GM23338 (cell line): Measurements from ENCODE around the gene ELOB. TPM values are rescaled to one million over a fixed set of nuclear protein-coding genes. Genes with fewer than 3 reads are reported as not detected.

Experiments used
- ATAC-seq: fragments of 200-7000 bp; cut with Tn5 transposase; 3 replicates; pipeline ENCODE4 v1.9.1; 2020
- DNase-seq: peaks from one replicate; pipeline ENCODE4 v3.0.0-alpha.2; 2015; ENCODE audit warnings: low spot score
- H2AFZ ChIP-seq: fragments of 200-600 bp; sonication (generic); 2 replicates; pipeline ENCODE4 v1.8.0; 2016; ENCODE audit warnings: antibody characterized with exemption, mild to moderate bottlenecking, moderate library complexity
- H3F3A ChIP-seq: fragments of 200-600 bp; sonication (generic); replicated peaks from 2 replicates; pipeline ENCODE4 v1.8.0; 2017; ENCODE audit warnings: antibody characterized with exemption, mixed run types, low read depth
- H3K27ac ChIP-seq: fragments of 200-600 bp; sonication (generic); 2 replicates; pipeline ENCODE4 v1.6.1; 2016; ENCODE audit warnings: low read depth
- H3K27me3 ChIP-seq: fragments of 200-600 bp; sonication (generic); 2 replicates; pipeline ENCODE4 v1.8.0; 2016; ENCODE audit warnings: mild to moderate bottlenecking, mixed run types, moderate library complexity; ENCODE audit not compliant: insufficient read depth
- H3K36me3 ChIP-seq: fragments of 200-600 bp; sonication (generic); 2 replicates; pipeline ENCODE4 v1.8.0; 2016; ENCODE audit warnings: mild to moderate bottlenecking; ENCODE audit not compliant: insufficient read depth
- H3K4me1 ChIP-seq: fragments of 200-600 bp; sonication (generic); 2 replicates; pipeline ENCODE4 v1.8.0; 2016; ENCODE audit warnings: mild to moderate bottlenecking, moderate library complexity; ENCODE audit not compliant: insufficient read depth
- H3K4me2 ChIP-seq: fragments of 200-600 bp; sonication (generic); 2 replicates; pipeline ENCODE4 v1.7.1; 2017; ENCODE audit warnings: mixed run types
- H3K4me3 ChIP-seq: fragments of 200-600 bp; sonication (generic); 2 replicates; pipeline ENCODE4 v1.6.1; 2016; ENCODE audit warnings: mixed run types
- H3K79me2 ChIP-seq: fragments of 200-600 bp; sonication (generic); replicated peaks from 2 replicates; pipeline ENCODE4 v1.8.0; 2017; ENCODE audit warnings: mild to moderate bottlenecking; ENCODE audit not compliant: insufficient read depth
- H3K9me2 ChIP-seq: fragments of 200-600 bp; sonication (generic); 2 replicates; pipeline ENCODE4 v1.8.0; 2017; ENCODE audit not compliant: insufficient read depth
- H4K20me1 ChIP-seq: fragments of 200-600 bp; sonication (generic); replicated peaks from 2 replicates; pipeline ENCODE4 v1.8.0; 2017; ENCODE audit warnings: mild to moderate bottlenecking; ENCODE audit not compliant: insufficient read depth
- H3K27ac Mint-ChIP-seq: 2 replicates; pipeline ENCODE4 v1.8.0; 2020; ENCODE audit warnings: inconsistent platforms, mild to moderate bottlenecking, moderate library complexity, mixed read lengths
- H3K27me3 Mint-ChIP-seq: 3 replicates; pipeline ENCODE4 v1.8.0; 2022; ENCODE audit warnings: low read depth, mild to moderate bottlenecking, moderate library complexity, mixed read lengths, inconsistent platforms; ENCODE audit not compliant: insufficient read depth, poor library complexity
- H3K36me3 Mint-ChIP-seq: 3 replicates; pipeline ENCODE4 v1.8.0; 2021; ENCODE audit warnings: low read depth, mild to moderate bottlenecking, inconsistent platforms, moderate library complexity, mixed read lengths
- H3K4me1 Mint-ChIP-seq: 3 replicates; pipeline ENCODE4 v1.8.0; 2020; ENCODE audit warnings: mild to moderate bottlenecking, inconsistent platforms, mixed read lengths
- H3K4me3 Mint-ChIP-seq: 3 replicates; pipeline ENCODE4 v1.8.0; 2021; ENCODE audit warnings: moderate library complexity, mild to moderate bottlenecking, inconsistent platforms, mixed read lengths
- H3K9me3 Mint-ChIP-seq: 3 replicates; pipeline ENCODE4 v1.8.0; 2020; ENCODE audit warnings: moderate library complexity, mild to moderate bottlenecking, inconsistent platforms, mixed read lengths
- CREB1 ChIP-seq: fragments of 250-450 bp; sonication (Bioruptor Pico); IDR thresholded peaks from 2 replicates; pipeline ENCODE4 v1.5.0; 2020; ENCODE audit warnings: low read depth, mild to moderate bottlenecking, moderate library complexity
- EZH2 ChIP-seq: fragments of 200-600 bp; sonication (generic); IDR thresholded peaks from one replicate; pipeline ENCODE4 v1.8.0; 2017; ENCODE audit warnings: antibody characterized with exemption, mild to moderate bottlenecking, low read depth; ENCODE audit not compliant: unreplicated experiment
- JUNB ChIP-seq: IDR thresholded peaks from one replicate; pipeline ENCODE4 v1.6.1; 2016; ENCODE audit warnings: antibody characterized with exemption; ENCODE audit not compliant: unreplicated experiment
- NANOG ChIP-seq: IDR thresholded peaks from 2 replicates; pipeline ENCODE4 v1.6.1; 2016; ENCODE audit warnings: antibody characterized with exemption, borderline replicate concordance
- POLR2AphosphoS5 ChIP-seq: IDR thresholded peaks from 2 replicates; pipeline ENCODE4 v1.6.1; 2016; ENCODE audit warnings: antibody characterized with exemption, low read depth
- STAT1 ChIP-seq: IDR thresholded peaks from one replicate; pipeline ENCODE4 v1.6.1; 2016; ENCODE audit warnings: antibody characterized with exemption; ENCODE audit not compliant: unreplicated experiment
- polyA plus RNA-seq: library from polyadenylated mRNA; unstranded; fragments of >200 nt; fragmentation: Nextera tagmentation; extraction: Ambion mirVana; gene quantifications from 2 replicates; pipeline ENCODE4 v1.2.1, GENCODE V29; 2016
- total RNA-seq: library from RNA; depleted of rRNA; stranded (reverse); fragments of >200 nt; shearing (Covaris generic); gene quantifications from 2 replicates; pipeline ENCODE4 v1.2.3, GENCODE V29; 2014
- TF ChIP-seq, protein P1 (sequence below): IDR thresholded peaks from 2 replicates; pipeline ENCODE4 v1.6.1; 2016; ENCODE audit warnings: antibody characterized with exemption
- TF ChIP-seq, protein P2 (sequence below): IDR thresholded peaks from one replicate; pipeline ENCODE4 v1.6.1; 2018; ENCODE audit warnings: antibody characterized with exemption; ENCODE audit not compliant: unreplicated experiment
- TF ChIP-seq, protein P3 (sequence below): fragments of 250-450 bp; sonication (Bioruptor Pico); IDR thresholded peaks from 2 replicates; pipeline ENCODE4 v1.5.0; 2020; ENCODE audit warnings: mild to moderate bottlenecking, moderate library complexity

Gene ELOB
- total and polyA plus RNA-seq, 2 experiments from 2014 or later = 278 to 756 TPM

DNA sequence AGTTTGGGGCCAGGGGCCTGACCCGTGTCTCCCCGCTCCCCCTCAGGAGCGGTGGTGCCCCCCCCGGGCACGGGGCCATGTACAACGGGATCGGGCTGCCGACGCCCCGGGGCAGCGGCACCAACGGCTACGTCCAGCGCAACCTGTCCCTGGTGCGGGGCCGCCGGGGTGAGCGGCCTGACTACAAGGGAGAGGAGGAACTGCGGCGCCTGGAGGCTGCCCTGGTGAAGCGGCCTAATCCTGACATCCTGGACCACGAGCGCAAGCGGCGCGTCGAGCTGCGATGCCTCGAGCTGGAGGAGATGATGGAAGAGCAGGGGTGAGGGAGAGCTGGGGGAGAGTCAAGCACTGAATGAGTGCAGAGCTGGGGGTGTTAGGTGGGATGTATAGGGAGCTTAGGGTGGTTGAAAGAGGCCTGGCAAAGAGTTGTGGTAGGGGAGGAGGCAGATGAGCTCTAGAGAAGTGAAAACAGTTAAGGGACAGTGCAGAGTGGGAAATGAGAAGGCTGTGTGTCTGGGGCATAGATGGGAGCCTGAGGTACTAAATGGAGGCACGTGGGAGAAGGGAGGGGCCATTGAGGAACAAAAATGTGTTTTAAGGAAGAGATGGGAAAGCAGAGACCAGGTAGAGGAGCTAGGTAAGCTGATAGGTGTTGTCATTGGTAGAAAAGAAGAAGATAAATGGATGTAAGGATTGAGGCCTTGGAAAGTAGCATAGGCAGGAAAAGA lies 20.6 kb downstream of the ELOB start (continued):
- TF ChIP-seq, protein P1, sequence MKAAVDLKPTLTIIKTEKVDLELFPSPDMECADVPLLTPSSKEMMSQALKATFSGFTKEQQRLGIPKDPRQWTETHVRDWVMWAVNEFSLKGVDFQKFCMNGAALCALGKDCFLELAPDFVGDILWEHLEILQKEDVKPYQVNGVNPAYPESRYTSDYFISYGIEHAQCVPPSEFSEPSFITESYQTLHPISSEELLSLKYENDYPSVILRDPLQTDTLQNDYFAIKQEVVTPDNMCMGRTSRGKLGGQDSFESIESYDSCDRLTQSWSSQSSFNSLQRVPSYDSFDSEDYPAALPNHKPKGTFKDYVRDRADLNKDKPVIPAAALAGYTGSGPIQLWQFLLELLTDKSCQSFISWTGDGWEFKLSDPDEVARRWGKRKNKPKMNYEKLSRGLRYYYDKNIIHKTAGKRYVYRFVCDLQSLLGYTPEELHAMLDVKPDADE = no peak
- TF ChIP-seq POLR2AphosphoS5 = no peak
- TF ChIP-seq CREB1 (CRISPR knock-in tag) = no peak
- TF ChIP-seq JUNB = no peak

DNA sequence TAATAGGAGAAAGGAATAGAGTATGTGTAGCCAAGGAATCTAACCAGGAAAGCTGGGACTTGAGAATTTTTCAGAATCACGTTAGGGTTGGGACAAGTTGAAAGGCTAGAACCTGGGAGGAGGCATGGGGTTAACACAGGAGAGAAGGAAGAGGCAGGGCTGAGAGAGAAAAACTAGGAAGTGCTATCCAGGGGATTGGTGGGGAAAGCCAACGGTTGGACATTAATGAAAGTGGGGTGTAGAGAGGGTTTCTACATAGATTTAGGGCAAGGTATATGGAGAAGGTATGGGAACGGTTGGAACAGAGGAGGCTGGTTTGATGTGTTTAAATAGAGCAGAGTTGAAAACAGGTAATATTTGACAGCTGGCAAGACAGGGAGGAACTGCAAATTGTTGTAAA lies 21.9 kb downstream of the ELOB start:
- H3K4me1 ChIP-seq = peaks cover 25% of the 10 kb centered on the region
- H2AFZ ChIP-seq = no peak overlapping the region
- Mint-ChIP-seq H3K27me3 (peaks cover 20% of the 10 kb centered on the region), H3K4me1 (peaks cover 35% of the 10 kb centered on the region), H3K27ac (peak overlapping the region; percentile 69), H3K9me3 (peaks cover 3% of the 10 kb centered on the region), H3K36me3 (peaks cover 74% of the 10 kb centered on the region), H3K4me3 (peak overlapping the region; percentile 93)
- TF ChIP-seq JUNB = no peak
- no peak for TF ChIP-seq EZH2
- TF ChIP-seq POLR2AphosphoS5 = no peak
- TF ChIP-seq CREB1 (CRISPR knock-in tag) = no peak
- TF ChIP-seq NANOG = no peak
- TF ChIP-seq, protein P2, sequence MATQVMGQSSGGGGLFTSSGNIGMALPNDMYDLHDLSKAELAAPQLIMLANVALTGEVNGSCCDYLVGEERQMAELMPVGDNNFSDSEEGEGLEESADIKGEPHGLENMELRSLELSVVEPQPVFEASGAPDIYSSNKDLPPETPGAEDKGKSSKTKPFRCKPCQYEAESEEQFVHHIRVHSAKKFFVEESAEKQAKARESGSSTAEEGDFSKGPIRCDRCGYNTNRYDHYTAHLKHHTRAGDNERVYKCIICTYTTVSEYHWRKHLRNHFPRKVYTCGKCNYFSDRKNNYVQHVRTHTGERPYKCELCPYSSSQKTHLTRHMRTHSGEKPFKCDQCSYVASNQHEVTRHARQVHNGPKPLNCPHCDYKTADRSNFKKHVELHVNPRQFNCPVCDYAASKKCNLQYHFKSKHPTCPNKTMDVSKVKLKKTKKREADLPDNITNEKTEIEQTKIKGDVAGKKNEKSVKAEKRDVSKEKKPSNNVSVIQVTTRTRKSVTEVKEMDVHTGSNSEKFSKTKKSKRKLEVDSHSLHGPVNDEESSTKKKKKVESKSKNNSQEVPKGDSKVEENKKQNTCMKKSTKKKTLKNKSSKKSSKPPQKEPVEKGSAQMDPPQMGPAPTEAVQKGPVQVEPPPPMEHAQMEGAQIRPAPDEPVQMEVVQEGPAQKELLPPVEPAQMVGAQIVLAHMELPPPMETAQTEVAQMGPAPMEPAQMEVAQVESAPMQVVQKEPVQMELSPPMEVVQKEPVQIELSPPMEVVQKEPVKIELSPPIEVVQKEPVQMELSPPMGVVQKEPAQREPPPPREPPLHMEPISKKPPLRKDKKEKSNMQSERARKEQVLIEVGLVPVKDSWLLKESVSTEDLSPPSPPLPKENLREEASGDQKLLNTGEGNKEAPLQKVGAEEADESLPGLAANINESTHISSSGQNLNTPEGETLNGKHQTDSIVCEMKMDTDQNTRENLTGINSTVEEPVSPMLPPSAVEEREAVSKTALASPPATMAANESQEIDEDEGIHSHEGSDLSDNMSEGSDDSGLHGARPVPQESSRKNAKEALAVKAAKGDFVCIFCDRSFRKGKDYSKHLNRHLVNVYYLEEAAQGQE = no peak
- TF ChIP-seq STAT1 = no peak
- TF ChIP-seq, protein P3, sequence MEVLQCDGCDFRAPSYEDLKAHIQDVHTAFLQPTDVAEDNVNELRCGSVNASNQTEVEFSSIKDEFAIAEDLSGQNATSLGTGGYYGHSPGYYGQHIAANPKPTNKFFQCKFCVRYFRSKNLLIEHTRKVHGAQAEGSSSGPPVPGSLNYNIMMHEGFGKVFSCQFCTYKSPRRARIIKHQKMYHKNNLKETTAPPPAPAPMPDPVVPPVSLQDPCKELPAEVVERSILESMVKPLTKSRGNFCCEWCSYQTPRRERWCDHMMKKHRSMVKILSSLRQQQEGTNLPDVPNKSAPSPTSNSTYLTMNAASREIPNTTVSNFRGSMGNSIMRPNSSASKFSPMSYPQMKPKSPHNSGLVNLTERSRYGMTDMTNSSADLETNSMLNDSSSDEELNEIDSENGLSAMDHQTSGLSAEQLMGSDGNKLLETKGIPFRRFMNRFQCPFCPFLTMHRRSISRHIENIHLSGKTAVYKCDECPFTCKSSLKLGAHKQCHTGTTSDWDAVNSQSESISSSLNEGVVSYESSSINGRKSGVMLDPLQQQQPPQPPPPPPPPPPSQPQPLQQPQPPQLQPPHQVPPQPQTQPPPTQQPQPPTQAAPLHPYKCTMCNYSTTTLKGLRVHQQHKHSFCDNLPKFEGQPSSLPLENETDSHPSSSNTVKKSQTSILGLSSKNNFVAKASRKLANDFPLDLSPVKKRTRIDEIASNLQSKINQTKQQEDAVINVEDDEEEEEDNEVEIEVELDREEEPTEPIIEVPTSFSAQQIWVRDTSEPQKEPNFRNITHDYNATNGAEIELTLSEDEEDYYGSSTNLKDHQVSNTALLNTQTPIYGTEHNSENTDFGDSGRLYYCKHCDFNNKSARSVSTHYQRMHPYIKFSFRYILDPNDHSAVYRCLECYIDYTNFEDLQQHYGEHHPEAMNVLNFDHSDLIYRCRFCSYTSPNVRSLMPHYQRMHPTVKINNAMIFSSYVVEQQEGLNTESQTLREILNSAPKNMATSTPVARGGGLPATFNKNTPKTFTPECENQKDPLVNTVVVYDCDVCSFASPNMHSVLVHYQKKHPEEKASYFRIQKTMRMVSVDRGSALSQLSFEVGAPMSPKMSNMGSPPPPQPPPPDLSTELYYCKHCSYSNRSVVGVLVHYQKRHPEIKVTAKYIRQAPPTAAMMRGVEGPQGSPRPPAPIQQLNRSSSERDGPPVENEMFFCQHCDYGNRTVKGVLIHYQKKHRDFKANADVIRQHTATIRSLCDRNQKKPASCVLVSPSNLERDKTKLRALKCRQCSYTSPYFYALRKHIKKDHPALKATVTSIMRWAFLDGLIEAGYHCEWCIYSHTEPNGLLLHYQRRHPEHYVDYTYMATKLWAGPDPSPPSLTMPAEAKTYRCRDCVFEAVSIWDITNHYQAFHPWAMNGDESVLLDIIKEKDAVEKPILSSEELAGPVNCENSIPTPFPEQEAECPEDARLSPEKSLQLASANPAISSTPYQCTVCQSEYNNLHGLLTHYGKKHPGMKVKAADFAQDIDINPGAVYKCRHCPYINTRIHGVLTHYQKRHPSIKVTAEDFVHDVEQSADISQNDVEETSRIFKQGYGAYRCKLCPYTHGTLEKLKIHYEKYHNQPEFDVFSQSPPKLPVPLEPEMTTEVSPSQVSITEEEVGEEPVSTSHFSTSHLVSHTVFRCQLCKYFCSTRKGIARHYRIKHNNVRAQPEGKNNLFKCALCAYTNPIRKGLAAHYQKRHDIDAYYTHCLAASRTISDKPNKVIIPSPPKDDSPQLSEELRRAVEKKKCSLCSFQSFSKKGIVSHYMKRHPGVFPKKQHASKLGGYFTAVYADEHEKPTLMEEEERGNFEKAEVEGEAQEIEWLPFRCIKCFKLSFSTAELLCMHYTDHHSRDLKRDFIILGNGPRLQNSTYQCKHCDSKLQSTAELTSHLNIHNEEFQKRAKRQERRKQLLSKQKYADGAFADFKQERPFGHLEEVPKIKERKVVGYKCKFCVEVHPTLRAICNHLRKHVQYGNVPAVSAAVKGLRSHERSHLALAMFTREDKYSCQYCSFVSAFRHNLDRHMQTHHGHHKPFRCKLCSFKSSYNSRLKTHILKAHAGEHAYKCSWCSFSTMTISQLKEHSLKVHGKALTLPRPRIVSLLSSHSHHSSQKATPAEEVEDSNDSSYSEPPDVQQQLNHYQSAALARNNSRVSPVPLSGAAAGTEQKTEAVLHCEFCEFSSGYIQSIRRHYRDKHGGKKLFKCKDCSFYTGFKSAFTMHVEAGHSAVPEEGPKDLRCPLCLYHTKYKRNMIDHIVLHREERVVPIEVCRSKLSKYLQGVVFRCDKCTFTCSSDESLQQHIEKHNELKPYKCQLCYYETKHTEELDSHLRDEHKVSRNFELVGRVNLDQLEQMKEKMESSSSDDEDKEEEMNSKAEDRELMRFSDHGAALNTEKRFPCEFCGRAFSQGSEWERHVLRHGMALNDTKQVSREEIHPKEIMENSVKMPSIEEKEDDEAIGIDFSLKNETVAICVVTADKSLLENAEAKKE (CRISPR knock-in tag) = no peak
- TF ChIP-seq, protein P1 = no peak
- DNase-seq (no peak), ATAC-seq (no peak)
- peaks cover 30% of the 10 kb centered on the region for H3K36me3 ChIP-seq
- peak overlapping the region; percentile 99; the same call in 1 of the 2 replicates for H3K27ac ChIP-seq
- peaks cover 60% of the 10 kb centered on the region for H4K20me1 ChIP-seq
- H3K27me3 ChIP-seq = no peaks in the 10 kb centered on the region
- peak overlapping the region; percentile 100 for H3K4me2 ChIP-seq
- H3K9me2 ChIP-seq = no peaks in the 10 kb centered on the region
- peak overlapping the region; percentile 99 for H3K4me3 ChIP-seq
- H3K79me2 ChIP-seq = peaks cover 84% of the 10 kb centered on the region
- H3F3A ChIP-seq = peaks cover 67% of the 10 kb centered on the region
